SU-DHL-6 (cell line): Measurements from ENCODE around the gene RAPH1.

ENCODE experiments used
- EZH2phosphoT487 ChIP-seq: fragments of 200-600 bp; sonication (generic), shearing (Covaris generic); conservative IDR thresholded peaks from 2 replicates; pipeline ENCODE4 v1.6.1; 2018; ENCODE audit warnings: mild to moderate bottlenecking, antibody characterized with exemption, low read length, moderate library complexity, mixed read lengths
- TF ChIP-seq, protein P1 (sequence below): fragments of 200-600 bp; sonication (generic); IDR thresholded peaks from one replicate; pipeline ENCODE4 v1.5.1; 2017; ENCODE audit warnings: antibody characterized with exemption, mild to moderate bottlenecking, low read length, moderate library complexity; ENCODE audit not compliant: insufficient read depth, poor library complexity, severe bottlenecking

DNA sequence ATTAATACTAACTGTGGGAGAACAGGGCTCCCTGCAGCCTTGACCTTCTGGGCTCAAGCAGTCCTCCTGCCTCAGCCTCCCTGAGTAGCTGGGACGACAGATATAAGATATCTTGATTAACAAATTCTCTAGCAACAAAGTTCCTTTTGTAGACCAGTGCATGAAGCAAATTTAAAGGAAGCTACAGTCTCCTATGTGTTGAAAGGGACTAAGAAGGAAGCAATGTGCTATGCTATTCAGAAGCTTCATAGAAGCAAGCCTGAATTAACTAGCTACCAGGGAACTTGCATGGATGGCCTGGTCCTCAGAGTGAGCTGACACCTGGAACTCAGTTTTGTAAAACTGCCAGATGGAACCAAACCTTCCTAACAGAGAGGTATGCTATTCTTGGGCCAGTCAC lies 33.2 kb downstream of the RAPH1 start:
- TF ChIP-seq, protein P1, sequence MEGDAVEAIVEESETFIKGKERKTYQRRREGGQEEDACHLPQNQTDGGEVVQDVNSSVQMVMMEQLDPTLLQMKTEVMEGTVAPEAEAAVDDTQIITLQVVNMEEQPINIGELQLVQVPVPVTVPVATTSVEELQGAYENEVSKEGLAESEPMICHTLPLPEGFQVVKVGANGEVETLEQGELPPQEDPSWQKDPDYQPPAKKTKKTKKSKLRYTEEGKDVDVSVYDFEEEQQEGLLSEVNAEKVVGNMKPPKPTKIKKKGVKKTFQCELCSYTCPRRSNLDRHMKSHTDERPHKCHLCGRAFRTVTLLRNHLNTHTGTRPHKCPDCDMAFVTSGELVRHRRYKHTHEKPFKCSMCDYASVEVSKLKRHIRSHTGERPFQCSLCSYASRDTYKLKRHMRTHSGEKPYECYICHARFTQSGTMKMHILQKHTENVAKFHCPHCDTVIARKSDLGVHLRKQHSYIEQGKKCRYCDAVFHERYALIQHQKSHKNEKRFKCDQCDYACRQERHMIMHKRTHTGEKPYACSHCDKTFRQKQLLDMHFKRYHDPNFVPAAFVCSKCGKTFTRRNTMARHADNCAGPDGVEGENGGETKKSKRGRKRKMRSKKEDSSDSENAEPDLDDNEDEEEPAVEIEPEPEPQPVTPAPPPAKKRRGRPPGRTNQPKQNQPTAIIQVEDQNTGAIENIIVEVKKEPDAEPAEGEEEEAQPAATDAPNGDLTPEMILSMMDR: no peak
- TF ChIP-seq EZH2phosphoT487: no peak
